IPS-18a (cell line): Measurements from ENCODE around the gene RAB11FIP3.
"Not testable (repeated sequence)": the region's sequence is repeated elsewhere in the genome, so short reads cannot be mapped to it uniquely, and the experiment has no call there.

Experiments used
- H3K27ac ChIP-seq: one replicate; pipeline ENCODE4 v1.5.1; 2013; ENCODE audit warnings: low read length
- H3K27me3 ChIP-seq: one replicate; pipeline ENCODE4 v1.6.1; 2013; ENCODE audit warnings: mild to moderate bottlenecking, low read length; ENCODE audit not compliant: control insufficient read depth, insufficient read depth
- H3K36me3 ChIP-seq: one replicate; pipeline ENCODE4 v1.6.1; 2013; ENCODE audit warnings: low read depth, low read length; ENCODE audit not compliant: control insufficient read depth
- H3K4me1 ChIP-seq: one replicate; pipeline ENCODE4 v1.6.1; 2013; ENCODE audit warnings: low read depth, low read length; ENCODE audit not compliant: control insufficient read depth
- H3K4me3 ChIP-seq: one replicate; pipeline ENCODE4 v1.5.1; 2013; ENCODE audit warnings: low read length
- H3K9ac ChIP-seq: one replicate; pipeline ENCODE4 v1.6.1; 2013; ENCODE audit warnings: mild to moderate bottlenecking, low read length, moderate library complexity
- H3K9me3 ChIP-seq: one replicate; pipeline ENCODE4 v1.6.1; 2013; ENCODE audit warnings: low read depth, low read length; ENCODE audit not compliant: control insufficient read depth

RAB11FIP3 gene

DNA sequence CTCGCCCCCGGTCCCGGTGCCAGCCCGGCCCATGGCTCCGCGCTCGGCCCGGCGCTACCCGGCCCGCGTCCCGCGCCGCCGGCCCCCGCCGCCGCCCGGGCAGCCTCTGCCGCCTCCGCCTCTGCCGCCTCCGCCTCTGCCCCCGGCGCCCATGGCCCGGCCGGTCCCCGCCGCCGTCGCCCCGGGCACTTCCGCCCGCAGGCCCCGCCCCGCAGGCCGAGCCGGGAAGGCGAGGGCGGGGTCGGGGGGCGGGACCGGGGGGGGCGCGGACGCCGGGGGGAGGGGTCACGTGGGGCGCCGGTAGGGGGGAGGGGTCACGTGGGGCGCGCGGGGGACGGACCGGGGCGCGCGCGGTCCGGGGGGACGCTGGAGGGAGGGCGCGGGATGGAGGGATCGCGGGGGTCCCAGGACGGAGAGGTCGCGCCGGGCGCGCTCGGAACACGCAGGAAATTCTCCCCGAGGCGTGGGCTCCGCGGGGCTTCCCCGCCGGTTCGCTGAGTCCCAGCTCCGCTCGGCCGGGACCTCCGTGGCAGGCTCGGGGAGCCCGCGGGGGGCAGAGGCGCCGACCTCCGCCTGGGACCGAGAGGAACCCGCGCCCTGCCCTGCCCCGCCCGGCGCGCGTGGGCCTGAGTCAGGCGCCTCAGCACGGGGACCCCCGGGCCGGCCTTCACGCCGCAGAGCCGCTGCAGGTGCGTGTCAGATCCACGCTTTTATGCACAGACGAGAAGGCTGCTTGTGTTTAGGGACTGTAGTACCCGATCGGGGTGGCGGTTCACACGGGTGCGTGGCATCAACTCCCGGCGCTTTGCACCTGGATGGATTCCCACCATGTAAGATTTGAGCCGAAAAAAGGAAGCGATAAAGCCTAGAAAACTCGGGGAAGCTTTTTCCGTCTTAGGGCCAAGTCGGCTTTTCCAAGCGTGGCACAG is 43.4 kb upstream of the RAB11FIP3 start, which contains the start of gene PGAP6:
PGAP6 (minus strand) TSS at position 190 of the 929 bp plus-strand sequence; CDS start at position 33, 157 bp downstream.
- Histone ChIP-seq H3K9ac (peak within 1 kb of the TSS; percentile 54), H3K27ac (no peak within 1 kb of the TSS)

DNA sequence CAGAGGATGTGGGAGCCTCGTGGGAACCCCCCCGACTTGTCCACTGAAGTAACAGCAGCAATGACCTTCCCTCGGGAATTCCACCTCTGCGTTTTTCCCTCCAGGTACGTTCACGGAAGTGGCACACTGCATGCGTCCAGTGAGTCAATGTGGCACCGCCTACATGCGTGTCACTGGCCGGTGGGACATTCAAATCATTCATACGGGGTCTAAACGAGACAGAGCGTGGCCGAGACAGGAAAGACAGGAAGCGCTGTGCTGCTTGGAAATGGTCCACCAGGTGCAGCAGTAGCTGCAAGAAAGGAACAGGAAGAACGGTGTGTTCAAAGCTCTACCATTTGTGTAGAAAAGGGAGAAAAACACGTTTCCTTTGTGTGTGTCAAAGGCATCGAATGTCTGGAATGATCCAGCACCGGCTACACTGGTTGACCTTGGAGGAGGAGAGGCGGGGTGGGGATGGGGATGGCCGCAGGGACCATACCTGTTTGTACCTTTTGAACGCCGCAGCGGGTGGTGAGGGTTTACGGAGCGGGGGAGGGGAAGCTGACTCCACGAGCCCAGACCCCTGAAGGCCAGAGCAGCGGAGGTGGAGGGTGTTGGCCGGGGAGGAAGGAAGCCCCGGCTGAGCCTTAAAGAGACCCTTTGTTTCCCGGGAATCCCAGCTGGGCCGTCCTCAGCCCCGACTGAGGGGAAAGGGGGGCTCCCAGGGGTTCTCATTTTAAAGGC is 42.0 kb upstream of the RAB11FIP3 start:
- H3K4me3 ChIP-seq = peak overlapping the region; percentile 79
- H3K36me3 ChIP-seq = no peaks in the 10 kb centered on the region
- peak overlapping the region; percentile 12 for H3K9ac ChIP-seq
- H3K4me1 ChIP-seq = peaks cover 17% of the 10 kb centered on the region
- no peaks in the 10 kb centered on the region for H3K9me3 ChIP-seq
- peak overlapping the region; percentile 46 for H3K27ac ChIP-seq
- H3K27me3 ChIP-seq = no peaks in the 10 kb centered on the region

More for the DNA sequence above, 43.4 kb upstream of the RAB11FIP3 start, which contains the start of gene PGAP6:
- Histone ChIP-seq H3K27me3 (no peaks in the 10 kb centered on the region), H3K4me1 (peaks cover 17% of the 10 kb centered on the region), H3K36me3 (peaks cover 1% of the 10 kb centered on the region), H3K9me3 (no peaks in the 10 kb centered on the region), H3K4me3 (peak within 1 kb of the TSS; percentile 80)

DNA sequence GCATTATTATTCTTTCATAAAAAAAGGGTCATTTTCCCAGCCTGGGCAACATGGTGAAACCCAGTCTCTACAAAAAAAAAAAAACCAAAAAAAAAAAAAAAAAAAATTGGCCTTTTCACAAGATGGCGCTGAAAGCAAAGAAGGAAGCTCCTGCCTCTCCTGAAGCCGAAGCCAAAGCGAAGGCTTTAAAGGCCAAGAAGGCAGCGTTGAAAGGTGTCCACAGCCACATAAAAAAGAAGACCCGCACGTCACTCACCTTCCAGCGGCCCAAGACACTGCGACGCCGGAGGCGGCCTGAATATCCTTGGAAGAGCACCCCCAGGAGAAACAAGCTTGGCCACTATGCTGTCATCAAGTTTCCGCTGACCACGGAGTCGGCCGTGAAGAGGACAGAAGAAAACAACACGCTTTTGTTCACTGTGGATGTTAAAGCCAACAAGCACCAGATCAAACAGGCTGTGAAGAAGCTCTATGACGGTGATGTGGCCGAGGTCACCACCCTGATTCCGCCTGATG is 38.8 kb upstream of the RAB11FIP3 start:
- H3K36me3 ChIP-seq = no peaks in the 10 kb centered on the region
- H3K4me1 ChIP-seq = peaks cover 17% of the 10 kb centered on the region
- H3K27ac ChIP-seq = no peak overlapping the region
- no peaks in the 10 kb centered on the region for H3K27me3 ChIP-seq
- H3K9me3 ChIP-seq = no peaks in the 10 kb centered on the region
- no peak overlapping the region for H3K4me3 ChIP-seq
- no peak overlapping the region for H3K9ac ChIP-seq

DNA sequence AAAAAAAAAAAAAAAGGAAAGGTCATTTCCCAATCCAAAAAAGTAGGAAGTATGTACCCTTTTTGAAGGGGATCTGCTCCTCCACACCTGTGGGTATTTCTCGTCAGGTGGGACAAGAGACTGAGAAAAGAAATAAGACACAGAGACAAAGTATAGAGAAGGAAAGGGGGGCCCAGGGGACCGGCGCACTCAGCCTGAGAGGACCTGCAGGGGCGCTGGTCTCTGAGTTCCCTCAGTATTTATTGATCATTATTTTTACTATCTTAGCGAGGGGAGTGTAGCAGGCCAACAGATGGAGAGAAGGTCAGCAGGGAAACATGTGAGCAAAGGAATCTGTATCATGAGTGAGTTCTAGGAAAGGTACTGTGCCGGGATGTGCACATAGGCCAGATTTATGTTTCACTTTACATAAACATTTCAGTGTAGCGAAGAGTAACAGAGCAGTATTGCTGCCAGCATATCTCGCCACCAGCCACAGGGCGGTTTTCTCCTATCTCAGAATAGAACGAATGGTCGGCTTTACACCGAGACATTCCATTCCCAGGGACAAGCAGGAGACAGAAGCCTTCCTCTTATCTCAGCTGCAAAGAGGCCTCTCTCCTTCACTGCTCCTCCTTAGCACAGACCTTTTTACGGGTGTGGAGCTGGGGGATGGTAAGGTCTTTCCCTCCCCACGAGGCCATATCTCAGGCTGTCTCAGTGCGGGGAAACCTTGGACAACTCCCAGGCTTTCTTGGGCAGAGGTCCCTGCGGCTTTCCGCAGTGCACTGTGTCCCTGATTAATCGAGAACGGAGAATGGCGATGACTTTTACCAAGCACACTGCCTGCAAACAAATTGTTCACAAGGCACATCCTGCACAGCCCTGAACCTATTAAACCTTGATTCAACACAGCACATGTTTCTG is 37.4 kb upstream of the RAB11FIP3 start:
- peaks cover 15% of the 10 kb centered on the region for H3K4me1 ChIP-seq
- not testable (repeated sequence) for H3K36me3 ChIP-seq, H3K27ac ChIP-seq, H3K27me3 ChIP-seq, H3K9me3 ChIP-seq, H3K4me3 ChIP-seq, H3K9ac ChIP-seq

DNA sequence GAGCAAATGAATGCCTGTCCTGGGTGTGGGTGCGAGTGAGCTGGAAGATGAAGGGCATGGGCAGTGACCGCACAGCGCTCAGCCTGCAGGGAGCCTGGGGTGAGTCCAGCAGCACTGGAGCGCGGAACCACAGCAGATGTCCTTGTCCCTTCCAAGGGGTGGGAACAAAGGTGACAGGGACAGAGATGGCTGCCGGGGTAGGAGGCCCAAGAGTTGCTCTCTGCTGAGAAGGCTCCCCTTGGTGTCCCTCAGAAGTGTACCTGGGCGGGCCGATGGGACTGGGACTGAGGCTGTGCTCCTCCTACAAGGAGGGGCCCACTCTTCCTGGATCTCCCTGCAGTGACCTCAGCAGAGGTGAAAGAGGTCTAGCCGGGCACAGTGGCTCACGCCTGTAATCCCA is 36.1 kb upstream of the RAB11FIP3 start:
- Histone ChIP-seq H3K36me3 (no peaks in the 10 kb centered on the region), H3K27ac (no peak overlapping the region), H3K4me1 (peaks cover 5% of the 10 kb centered on the region), H3K9ac (no peak overlapping the region), H3K27me3 (no peaks in the 10 kb centered on the region), H3K4me3 (no peak overlapping the region), H3K9me3 (no peaks in the 10 kb centered on the region)

DNA sequence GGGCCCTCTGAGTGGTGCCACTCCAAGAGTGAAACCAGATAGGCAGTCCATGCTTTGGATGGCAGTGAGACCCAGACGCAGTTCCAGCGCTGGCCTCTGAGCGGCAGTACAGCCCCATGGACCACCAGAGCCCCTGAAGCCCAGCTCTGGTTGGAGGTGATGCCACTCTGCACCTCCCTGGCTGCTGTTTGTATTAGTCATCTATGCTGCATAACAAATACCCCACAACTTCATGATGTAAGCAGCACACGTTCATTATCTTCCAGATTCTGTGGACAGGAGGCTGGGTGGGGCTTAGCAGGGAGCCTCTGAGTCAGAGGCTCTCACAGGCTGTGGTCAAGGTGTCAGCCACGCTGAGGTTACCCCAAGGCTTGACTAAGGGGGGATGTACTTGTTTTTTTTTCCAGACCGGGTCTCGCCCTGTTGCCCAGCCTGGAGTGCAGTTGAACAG is 33.5 kb upstream of the RAB11FIP3 start:
- Histone ChIP-seq H3K9me3 (no peaks in the 10 kb centered on the region), H3K27ac (no peak overlapping the region), H3K36me3 (no peaks in the 10 kb centered on the region), H3K27me3 (no peaks in the 10 kb centered on the region), H3K4me1 (peaks cover 11% of the 10 kb centered on the region), H3K4me3 (no peak overlapping the region), H3K9ac (no peak overlapping the region)

DNA sequence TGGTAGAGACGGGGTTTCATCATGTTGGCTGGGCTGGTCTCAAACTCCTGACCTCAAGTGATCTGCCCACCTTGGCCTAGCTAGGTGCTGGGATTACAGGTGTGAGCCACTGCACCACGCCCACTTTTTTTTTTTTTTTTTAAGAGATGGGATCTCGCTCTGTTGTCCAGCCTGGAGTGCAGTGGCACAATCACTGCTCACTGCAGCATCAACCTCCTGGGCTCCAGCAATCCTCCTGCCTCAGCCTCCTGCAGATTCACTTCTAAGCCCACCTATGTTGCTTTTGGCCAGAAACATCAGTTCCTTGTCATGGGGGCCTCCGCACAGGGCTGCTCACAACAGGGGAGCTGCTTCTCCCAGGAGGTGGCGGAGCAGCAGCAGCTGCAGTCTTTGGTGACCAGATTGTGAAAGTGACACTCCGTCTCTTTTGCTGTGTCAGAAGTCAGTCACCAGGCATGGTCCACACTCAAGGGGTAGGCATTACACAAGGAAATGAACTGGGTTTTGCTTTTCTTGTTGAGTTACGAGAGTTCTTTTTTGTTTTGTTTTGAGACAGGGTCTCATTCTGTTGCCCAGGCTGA is 32.9 kb upstream of the RAB11FIP3 start:
- Histone ChIP-seq H3K4me1 (peaks cover 11% of the 10 kb centered on the region), H3K9me3 (no peaks in the 10 kb centered on the region), H3K27me3 (no peaks in the 10 kb centered on the region), H3K36me3 (no peaks in the 10 kb centered on the region), H3K4me3 (no peak overlapping the region), H3K27ac (no peak overlapping the region), H3K9ac (no peak overlapping the region)

DNA sequence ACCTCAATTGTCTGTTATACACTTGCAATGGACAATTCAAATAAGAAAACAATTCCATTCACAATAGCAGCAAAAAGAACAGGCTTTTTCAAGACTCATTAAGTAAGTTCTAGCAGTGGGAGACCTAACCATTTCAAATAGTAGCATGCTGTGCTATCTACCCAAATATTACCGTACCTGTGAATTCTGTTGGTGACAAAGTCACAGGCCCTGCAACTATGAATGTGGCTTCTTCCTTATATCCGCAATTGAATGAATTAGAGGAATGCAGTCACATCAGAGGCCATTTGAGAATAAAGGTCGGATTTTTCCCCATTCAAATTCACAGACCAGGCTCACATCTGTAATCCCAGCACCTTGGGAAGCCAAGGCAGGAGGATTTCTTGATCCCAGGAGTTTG is 29.2 kb upstream of the RAB11FIP3 start:
- Histone ChIP-seq H3K4me3 (peak overlapping the region; percentile 53), H3K36me3 (peaks cover 15% of the 10 kb centered on the region), H3K9me3 (no peaks in the 10 kb centered on the region), H3K27me3 (no peaks in the 10 kb centered on the region), H3K27ac (no peak overlapping the region), H3K9ac (peak overlapping the region; percentile 50), H3K4me1 (peaks cover 11% of the 10 kb centered on the region)

DNA sequence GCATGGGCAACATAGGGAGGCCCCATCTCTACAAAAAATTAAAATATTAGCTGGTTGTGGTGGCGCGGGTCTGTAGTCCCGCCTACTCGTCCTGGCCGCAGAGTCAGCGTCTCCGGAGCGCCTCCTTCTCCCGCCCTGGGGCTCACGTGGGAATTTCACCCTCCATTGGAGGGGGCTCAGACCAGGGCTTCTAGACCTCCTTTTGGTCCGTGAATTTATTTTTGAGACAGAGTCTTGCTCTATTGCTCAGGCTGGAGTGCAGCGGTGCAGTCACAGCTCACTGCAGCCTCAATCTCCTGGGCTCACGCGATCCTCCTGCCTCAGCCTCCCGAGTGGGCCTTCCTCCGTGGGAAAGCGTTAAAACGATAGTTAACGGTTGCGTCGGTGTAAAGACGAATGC is 28.8 kb upstream of the RAB11FIP3 start:
- Histone ChIP-seq H3K9ac (peak overlapping the region; percentile 50), H3K4me1 (peaks cover 11% of the 10 kb centered on the region), H3K4me3 (peak overlapping the region; percentile 53), H3K27ac (no peak overlapping the region), H3K9me3 (no peaks in the 10 kb centered on the region), H3K27me3 (no peaks in the 10 kb centered on the region), H3K36me3 (peaks cover 15% of the 10 kb centered on the region)

DNA sequence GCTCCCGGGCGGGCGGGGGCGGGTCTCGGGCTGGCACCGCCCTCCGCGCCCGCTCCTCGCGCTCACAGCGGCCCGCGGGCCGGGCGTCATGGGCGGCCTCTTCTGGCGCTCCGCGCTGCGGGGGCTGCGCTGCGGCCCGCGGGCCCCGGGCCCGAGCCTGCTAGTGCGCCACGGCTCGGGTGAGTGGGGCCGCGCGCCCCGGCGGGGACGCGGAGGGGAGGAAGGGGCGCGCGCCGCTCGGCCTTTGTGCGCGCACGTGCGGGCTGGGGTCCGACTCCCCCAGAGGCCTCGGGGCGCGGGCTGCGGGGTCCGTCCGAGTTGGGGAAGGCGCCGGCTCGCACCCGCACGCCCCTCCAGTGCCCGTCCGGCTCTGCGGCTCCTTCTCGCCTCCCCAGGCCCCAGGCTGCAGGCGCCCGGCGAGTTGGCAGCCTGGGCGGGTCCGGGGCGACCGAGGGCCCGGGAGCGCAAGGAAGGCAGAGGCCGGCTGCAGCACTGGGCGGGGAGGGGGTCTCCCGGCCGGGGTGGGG is 28.3 kb upstream of the RAB11FIP3 start, which contains the start of gene NME4:
NME4 (plus strand) TSS at position 65 of the 527 bp plus-strand sequence; CDS start at position 89, 24 bp downstream.
- Histone ChIP-seq H3K4me1 (peaks cover 11% of the 10 kb centered on the region), H3K9me3 (no peaks in the 10 kb centered on the region), H3K9ac (peak within 1 kb of the TSS; percentile 61), H3K27ac (no peak within 1 kb of the TSS), H3K27me3 (no peaks in the 10 kb centered on the region), H3K36me3 (peaks cover 15% of the 10 kb centered on the region), H3K4me3 (peak within 1 kb of the TSS; percentile 53)
